ENCODE results near the gene ZNF335. TPM values are rescaled to one million over a fixed set of nuclear protein-coding genes. Genes with fewer than 3 reads are reported as not detected.

The ZNF335 gene
- total RNA-seq, 1 donor = 49.4 TPM

GRCh38 chr20:45924391-45925261 lies 47.4 kb downstream of the ZNF335 start:
- H3K9me3 ChIP-seq (ENCODE audit: low read depth, low read length) = no peaks in the 10 kb centered on the region
- H3K4me3 ChIP-seq (ENCODE audit: low read length) = no peak overlapping the region

DNA sequence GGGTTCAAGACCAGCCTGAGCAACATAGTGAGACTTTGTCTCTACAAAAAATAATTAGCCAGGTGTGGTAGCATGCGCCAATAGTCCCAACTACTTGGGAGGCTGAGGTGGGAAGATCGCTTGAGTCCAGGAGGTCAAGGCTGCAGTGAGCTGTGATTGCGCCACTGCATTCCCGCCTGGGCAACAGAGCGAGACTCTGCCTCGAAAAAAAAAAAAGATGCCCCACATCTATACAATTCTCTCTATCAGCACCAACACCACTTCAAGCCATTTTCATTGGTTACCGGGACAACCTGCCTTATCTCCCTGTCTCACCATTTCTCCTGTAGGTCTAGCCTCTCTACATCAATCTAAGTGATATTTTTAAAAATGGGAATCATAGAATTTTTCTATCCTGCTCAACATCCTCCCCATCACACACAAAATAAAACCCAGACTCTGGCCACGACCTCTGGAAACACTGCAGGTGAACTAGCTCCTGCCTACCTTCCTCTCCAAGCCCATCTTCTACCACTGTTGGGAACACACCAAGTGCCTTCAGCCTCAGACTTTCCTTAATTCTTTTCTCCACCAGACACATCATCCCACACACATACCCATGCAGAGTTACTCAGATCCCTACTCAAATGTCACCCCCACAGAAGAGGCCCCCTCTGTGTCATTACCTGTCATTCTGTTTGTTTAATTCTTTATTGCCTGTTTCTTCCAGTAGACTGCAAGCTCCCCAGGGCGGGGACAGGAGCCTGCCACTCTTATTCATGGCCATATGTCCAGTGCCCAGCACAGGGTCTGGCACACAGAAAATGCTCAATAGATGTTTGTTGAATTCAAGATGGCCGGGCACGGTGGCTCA lies 50.4 kb downstream of the ZNF335 start:
- no peak overlapping the region for H3K4me3 ChIP-seq (ENCODE audit: low read length)
- peaks cover 7% of the 10 kb centered on the region for H3K4me1 ChIP-seq (ENCODE audit: insufficient read depth, low read length)
- no peaks in the 10 kb centered on the region for H3K9me3 ChIP-seq (ENCODE audit: low read depth, low read length)
- H3K27me3 ChIP-seq (ENCODE audit: insufficient read depth, low read length) = no peaks in the 10 kb centered on the region

More at GRCh38 chr20:45924391-45925261, 47.4 kb downstream of the ZNF335 start:
- no peaks in the 10 kb centered on the region for H3K27me3 ChIP-seq (ENCODE audit: insufficient read depth, low read length)
- H3K4me1 ChIP-seq (ENCODE audit: insufficient read depth, low read length) = peaks cover 7% of the 10 kb centered on the region

GRCh38 chr20:45920462-45921336 lies 51.3 kb downstream of the ZNF335 start:
- Histone ChIP-seq H3K27me3 (ENCODE audit: insufficient read depth, low read length) (no peaks in the 10 kb centered on the region), H3K9me3 (ENCODE audit: low read depth, low read length) (no peaks in the 10 kb centered on the region), H3K4me3 (ENCODE audit: low read length) (no peak overlapping the region), H3K4me1 (ENCODE audit: insufficient read depth, low read length) (peaks cover 7% of the 10 kb centered on the region)

GRCh38 chr20:45919542-45920399 lies 52.2 kb downstream of the ZNF335 start:
- Histone ChIP-seq H3K27me3 (ENCODE audit: insufficient read depth, low read length) (no peaks in the 10 kb centered on the region), H3K4me1 (ENCODE audit: insufficient read depth, low read length) (peaks cover 14% of the 10 kb centered on the region), H3K9me3 (ENCODE audit: low read depth, low read length) (no peaks in the 10 kb centered on the region), H3K4me3 (ENCODE audit: low read length) (no peak overlapping the region)

- H3K27me3 ChIP-seq (ENCODE audit: insufficient read depth, low read length) = no peaks in the 10 kb centered on the region
- H3K4me3 ChIP-seq (ENCODE audit: low read length) = no peak overlapping the region
- no peaks in the 10 kb centered on the region for H3K9me3 ChIP-seq (ENCODE audit: low read depth, low read length)
- H3K4me1 ChIP-seq (ENCODE audit: insufficient read depth, low read length) = peaks cover 18% of the 10 kb centered on the region
Measured at GRCh38 chr20:45918779-45919537, 53.0 kb downstream of the ZNF335 start.

DNA sequence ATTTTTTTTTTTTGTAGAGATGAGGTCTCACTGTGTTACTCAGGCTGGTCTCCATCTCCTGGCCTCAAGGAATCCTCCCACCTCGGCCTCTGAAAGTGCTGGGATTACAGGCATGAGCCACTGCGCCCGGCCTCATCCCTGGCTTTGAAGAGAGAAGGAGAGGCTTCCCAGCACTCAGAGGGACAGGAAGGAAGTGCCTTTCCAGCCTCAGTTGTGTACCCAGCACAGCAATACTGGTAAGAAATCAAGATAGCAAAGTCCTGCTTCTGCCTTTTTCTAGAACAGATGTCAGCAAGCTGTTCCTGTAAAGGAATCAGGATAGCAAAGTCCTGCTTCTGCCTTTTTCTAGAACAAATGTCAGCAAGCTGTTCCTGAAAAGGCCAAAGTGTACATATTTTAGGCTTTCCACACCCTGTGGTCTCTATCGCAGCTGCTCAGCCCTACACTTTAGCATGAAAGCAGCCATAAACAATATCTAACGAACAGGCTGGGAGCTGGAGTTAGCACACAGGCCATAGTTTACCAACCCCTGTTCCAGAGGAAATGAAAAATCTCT lies 53.7 kb downstream of the ZNF335 start:
- H3K4me3 ChIP-seq (ENCODE audit: low read length) = no peak overlapping the region
- H3K27me3 ChIP-seq (ENCODE audit: insufficient read depth, low read length) = no peaks in the 10 kb centered on the region
- peaks cover 25% of the 10 kb centered on the region for H3K4me1 ChIP-seq (ENCODE audit: insufficient read depth, low read length)
- no peaks in the 10 kb centered on the region for H3K9me3 ChIP-seq (ENCODE audit: low read depth, low read length)

GRCh38 chr20:45917790-45918141 lies 54.2 kb downstream of the ZNF335 start:
- H3K27me3 ChIP-seq (ENCODE audit: insufficient read depth, low read length) = no peaks in the 10 kb centered on the region
- peaks cover 26% of the 10 kb centered on the region for H3K4me1 ChIP-seq (ENCODE audit: insufficient read depth, low read length)
- no peaks in the 10 kb centered on the region for H3K9me3 ChIP-seq (ENCODE audit: low read depth, low read length)
- no peak overlapping the region for H3K4me3 ChIP-seq (ENCODE audit: low read length)

- no peaks in the 10 kb centered on the region for H3K9me3 ChIP-seq (ENCODE audit: low read depth, low read length)
- H3K4me3 ChIP-seq (ENCODE audit: low read length) = no peak overlapping the region
- peaks cover 56% of the 10 kb centered on the region for H3K4me1 ChIP-seq (ENCODE audit: insufficient read depth, low read length)
- H3K27me3 ChIP-seq (ENCODE audit: insufficient read depth, low read length) = no peaks in the 10 kb centered on the region
Measured at GRCh38 chr20:45913116-45913515, 58.9 kb downstream of the ZNF335 start.

DNA sequence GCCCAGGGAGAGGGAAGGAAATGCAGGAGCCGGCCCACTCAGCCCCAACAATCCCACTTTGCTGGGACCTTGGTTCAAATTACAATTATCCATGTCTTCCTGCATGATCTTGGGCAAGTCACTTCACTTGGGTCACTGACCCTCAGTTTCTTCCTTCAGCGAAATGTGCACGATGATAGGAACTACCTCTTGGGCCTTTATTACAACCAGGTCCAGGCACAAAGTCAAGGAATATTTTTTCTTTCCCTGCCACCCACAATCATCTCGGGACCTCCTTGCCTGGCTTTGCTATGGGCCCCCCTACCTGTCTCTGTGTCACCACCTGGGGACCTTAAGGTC lies 59.7 kb downstream of the ZNF335 start:
- Histone ChIP-seq H3K4me1 (ENCODE audit: insufficient read depth, low read length) (peaks cover 56% of the 10 kb centered on the region), H3K27me3 (ENCODE audit: insufficient read depth, low read length) (no peaks in the 10 kb centered on the region), H3K4me3 (ENCODE audit: low read length) (no peak overlapping the region), H3K9me3 (ENCODE audit: low read depth, low read length) (no peaks in the 10 kb centered on the region)

DNA sequence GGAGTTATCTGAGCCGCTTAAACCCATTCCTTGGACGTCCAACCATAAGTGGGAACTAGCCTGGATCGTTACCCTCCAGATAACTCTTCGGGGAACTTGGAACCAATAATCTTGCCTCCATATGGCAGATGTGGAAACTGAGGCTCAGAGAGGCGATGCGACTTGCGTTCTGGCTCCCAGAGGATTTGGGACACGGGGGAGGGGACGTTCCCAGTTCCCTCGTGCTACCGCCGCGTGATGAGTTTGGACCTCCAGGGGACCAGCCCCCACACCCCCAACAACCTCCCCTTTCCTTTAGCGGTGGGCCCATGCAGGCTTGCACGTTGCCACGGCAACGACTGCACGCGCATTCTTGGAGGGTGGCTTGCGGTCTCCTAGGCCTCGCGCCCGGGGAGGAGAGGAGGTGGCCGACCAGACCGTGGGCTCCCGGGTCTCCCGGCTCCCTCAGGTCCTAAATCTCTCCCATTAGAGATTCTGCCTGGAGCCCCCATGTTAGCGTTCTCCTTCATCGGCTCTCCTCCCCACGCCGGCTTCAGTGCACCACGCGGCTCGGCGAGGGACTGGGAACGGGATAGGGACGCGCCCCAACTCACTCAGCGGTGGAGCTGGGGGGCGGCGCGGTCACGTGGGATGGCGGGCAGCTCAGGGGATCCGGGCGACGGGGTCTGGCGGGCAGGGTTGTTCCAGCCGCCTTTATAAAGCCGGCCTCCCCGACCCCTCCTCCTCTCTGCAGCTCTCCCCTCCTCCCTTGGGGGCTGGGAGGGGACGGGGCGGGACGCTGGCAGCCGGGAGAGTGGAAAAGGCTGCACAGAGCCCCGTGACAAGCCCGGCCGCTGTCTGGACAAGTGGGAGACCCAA lies 60.3 kb downstream of the ZNF335 start, which contains the start of gene PLTP:
Gene PLTP, minus strand, starts transcription at position 670 of the 858 bp plus-strand sequence. CDS start 703 bp downstream, outside the sequence.
- Histone ChIP-seq H3K4me1 (ENCODE audit: insufficient read depth, low read length) (peaks cover 56% of the 10 kb centered on the region), H3K9me3 (ENCODE audit: low read depth, low read length) (no peaks in the 10 kb centered on the region), H3K4me3 (ENCODE audit: low read length) (peak within 1 kb of the TSS; percentile 41), H3K27me3 (ENCODE audit: insufficient read depth, low read length) (no peaks in the 10 kb centered on the region)

GRCh38 chr20:45910670-45911485 lies 61.1 kb downstream of the ZNF335 start:
- peak overlapping the region; percentile 41 for H3K4me3 ChIP-seq (ENCODE audit: low read length)
- H3K27me3 ChIP-seq (ENCODE audit: insufficient read depth, low read length) = no peaks in the 10 kb centered on the region
- H3K4me1 ChIP-seq (ENCODE audit: insufficient read depth, low read length) = peaks cover 56% of the 10 kb centered on the region
- H3K9me3 ChIP-seq (ENCODE audit: low read depth, low read length) = no peaks in the 10 kb centered on the region

Measured in mononuclear cell (primary cell).